Activated T-cell treated with anti-CD3 and anti-CD28 coated beads for 1 hour (primary cell): ENCODE measurements around the gene TAF3.

Experiments used
- DNase-seq: peaks from one replicate; pipeline ENCODE4 v3.0.0-alpha.2; 2020; ENCODE audit warnings: low read depth

The TAF3 gene

GRCh38 chr10:8048281-8049008 lies 230.1 kb downstream of the TAF3 start:
- DNase-seq = no peak

DNA sequence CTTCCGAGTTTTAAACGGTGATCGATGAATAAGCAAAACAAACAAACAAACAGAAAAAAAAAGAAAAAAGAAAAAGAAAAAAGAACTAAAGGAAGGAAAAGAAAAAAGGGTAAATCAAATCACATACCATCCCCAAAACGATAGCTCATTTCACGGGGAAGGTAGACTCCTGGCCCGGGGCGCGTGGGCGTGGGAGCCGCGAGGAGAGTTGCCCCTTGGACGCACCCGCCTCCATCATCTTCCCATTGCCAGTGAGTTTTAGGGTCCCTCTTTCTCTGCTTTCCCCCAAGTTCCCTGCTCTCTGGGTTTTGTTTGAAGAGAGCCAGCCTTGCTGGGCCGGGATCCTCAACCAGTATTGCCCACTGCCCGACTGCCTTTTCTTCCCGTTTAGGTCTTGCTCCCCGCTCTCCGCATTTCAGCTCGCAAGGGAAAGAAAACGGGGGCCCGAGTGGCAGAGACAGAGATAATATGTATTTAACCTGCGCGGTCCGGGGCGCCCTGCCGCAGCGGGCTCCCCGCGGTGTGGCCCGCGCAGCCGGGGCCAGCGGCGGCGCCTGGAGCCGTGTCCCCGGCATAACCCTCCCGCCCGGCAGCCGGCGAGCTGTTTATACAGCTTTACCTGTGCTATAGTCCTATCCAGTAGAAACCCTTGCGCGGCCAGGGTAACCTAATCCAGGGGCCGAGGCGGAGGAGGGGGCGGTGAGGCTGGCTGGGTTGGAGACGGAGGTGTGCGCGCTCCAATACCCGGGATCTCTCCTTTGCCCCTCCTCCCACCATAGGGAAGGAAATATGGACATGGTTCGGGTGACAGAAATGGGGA lies 230.9 kb downstream of the TAF3 start:
- DNase-seq = no peak

DNA sequence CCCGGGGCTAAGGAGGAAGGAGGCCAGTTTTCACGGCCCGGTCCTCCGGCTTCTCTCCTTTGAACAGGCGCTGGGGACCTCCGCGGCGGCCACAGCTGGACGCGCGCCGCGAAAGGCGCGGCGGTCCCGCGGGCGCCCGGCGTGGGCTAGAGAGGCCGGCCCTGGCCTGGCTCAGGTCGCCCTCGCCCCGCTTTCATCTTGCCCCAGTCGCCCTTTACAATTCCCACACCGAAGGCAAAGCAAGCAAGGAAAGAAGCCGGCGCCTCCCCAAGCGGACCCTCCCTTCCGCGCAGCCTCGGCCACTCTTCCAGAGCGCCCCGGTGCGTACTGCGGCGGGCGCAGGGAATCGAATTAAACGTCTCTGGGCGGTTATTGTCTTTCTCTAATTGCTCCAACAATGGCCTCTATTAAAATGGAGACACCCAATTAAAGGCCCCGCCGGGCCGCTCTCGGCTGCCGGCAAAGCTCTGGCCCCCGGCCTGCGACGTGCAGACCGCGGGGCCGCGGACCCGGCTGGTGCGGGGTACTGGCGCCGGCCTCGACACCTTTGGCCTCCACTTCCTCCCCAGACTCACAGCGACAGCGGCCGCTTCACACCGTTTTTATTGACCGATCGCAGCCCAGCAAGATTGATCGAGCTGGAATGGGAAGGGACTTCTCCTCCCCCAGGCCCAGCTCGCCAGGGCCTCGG lies 231.7 kb downstream of the TAF3 start:
- DNase-seq = no peak

DNA sequence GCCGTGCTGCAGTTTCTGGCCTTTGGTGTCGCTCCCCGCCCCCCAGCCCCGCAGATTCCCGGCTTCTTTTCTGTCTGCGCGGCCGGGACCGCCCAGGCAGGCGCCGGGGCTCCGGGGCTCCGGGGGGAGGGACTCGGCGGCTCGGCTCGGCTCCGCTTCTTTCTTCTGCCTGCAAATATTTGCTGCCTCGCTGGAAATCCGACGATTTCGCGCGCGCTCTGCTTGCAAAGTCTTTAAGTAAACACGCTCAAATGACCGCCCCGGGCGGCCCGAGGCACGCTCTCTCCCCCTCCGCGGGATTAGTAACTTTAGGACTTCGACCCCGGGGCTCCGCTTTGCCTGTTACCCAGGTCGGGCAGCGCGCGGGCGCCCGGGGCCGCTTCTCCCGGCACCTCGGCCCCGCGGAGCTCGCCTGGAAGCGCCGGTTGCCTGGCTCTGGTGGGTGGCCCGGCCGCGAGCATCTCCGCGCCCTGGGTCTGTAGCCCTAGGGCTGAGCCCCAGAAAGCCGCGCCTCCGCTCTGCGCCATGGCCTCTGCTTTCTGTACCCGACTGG lies 232.3 kb downstream of the TAF3 start:
- no peak for DNase-seq

- DNase-seq = no peak
Observed at GRCh38 chr10:8051109-8051821, 233.0 kb downstream of the TAF3 start.

DNA sequence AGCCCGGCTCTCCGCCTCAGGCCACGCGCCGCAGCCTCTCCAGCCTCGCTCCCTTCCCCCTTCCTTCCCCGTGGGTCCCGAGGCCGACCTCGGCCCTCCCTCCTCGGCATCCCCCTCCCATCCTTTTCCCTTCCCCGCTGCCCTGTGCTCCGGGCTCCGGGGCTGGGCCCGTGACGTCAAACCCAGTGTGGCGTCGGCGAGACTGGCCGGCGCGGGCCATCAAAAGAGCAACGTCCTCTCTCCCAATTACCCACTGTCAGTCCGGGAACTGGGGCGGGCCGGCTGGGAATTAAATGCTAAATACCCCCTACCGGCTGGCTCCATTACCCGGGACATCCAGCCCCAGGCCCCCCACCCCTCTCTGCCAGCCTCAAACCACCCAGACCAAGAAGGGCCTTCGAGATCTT lies 233.5 kb downstream of the TAF3 start:
- no peak for DNase-seq

DNA sequence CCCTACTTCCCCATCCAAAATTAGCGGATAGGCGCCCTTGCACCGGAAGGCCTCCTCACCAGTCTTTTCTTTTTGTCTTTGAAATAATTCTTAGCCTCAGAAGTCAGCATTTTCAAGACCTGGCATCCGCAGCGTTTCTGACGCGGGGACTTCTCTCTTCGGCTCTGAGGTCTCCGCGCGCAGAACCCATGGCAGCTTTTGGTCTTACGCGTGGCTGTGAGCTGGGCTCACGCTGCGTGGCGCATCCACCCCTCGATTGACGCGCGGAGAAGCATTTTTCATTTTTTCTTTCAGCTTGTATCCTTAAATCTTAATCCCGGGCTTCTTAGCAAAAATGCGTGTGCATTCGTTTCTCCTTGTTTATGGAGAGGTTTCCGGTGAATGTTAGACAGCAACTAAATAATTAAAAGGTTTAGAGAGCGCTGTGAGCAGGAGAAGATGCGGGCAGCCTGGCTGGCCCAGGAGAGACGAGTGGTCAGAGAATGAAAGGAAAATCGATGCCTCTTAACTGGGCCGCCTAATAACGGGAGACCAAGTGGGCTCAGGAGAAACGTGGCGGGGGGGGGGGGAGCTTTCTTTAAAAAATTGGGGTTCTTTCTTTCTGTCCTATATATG lies 234.1 kb downstream of the TAF3 start:
- no peak for DNase-seq

GRCh38 chr10:8052956-8053445 lies 234.7 kb downstream of the TAF3 start:
- DNase-seq = no peak

DNA sequence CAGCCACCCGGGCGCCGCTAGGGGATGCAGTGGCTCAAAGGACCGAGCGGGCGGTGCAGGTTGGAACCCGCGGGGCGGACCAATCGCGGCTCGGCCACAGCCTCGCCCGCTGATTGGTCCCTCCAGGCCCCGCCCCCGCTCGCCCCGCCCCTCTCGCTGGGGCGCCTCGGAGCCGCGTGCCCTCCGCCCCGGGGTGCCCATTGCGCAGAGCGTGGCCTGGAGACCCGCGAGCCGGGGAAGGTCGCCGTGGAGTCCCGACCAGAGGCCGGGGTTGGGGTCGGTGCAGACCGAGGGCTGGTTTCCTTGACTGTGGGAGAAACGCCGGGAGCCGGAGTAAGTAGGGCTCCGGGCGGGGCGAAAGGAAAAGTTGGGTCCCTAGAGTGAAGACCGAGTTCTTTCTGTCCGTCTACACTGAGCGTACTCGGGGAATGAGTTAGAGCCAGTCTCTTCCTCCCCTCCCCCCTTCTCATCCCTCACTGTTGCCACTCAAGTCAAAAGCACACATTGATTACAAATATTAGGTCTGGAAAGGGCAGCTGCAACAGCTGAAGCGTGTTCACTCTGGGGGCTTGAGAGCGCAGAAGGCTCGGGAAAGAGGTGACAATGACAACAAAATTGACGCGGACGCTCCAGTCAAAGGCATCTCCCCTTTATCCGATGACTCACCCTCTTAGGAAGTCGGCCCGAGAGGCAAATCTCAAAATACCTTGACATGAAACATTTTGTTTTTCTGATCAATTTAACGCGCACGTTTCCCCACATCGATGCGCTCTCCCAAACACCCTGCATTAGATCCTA lies 235.3 kb downstream of the TAF3 start:
- peak; percentile 97 for DNase-seq

DNA sequence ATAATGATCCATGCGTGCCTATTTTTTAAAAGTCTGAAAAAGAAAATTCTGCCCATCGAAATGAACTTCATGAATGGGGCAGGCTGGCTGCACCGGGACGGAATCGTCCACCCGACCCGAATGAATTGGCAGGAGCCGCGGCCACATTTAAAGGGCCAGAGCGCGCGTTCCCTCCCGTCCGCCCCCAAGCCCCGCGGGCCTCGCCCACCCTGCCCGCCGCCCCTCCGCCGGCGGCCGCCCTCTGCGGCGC lies 235.9 kb downstream of the TAF3 start:
- DNase-seq = no peak

GRCh38 chr10:8054494-8055407 lies 236.4 kb downstream of the TAF3 start, which contains the start of gene GATA3:
Gene GATA3, plus strand, starts transcription at chr10:8054688. Its CDS starts 968 bp downstream, at chr10:8055656.
- peak; percentile 76 for DNase-seq

GRCh38 chr10:8055420-8056349 lies 237.4 kb downstream of the TAF3 start:
- no peak for DNase-seq

DNA sequence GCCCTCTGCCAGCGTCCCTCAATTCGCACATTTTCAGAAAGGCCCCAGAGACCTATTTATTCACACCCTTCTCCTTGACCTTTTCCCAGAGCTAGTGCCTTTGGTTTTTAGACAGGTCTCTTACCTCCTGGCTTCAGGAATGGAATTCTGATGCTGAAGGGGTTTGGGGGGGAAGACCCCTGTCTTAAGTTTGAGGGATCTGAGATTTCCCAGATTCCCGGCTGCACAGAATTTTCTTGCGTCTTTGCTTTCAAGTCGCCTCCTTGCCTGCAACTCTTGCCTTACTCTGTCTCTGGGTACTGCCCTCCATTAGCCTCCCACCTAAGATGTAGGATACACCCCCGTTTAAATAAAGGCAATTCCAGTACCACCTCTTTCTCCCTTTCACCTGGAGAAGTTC lies 238.1 kb downstream of the TAF3 start:
- no peak for DNase-seq

DNA sequence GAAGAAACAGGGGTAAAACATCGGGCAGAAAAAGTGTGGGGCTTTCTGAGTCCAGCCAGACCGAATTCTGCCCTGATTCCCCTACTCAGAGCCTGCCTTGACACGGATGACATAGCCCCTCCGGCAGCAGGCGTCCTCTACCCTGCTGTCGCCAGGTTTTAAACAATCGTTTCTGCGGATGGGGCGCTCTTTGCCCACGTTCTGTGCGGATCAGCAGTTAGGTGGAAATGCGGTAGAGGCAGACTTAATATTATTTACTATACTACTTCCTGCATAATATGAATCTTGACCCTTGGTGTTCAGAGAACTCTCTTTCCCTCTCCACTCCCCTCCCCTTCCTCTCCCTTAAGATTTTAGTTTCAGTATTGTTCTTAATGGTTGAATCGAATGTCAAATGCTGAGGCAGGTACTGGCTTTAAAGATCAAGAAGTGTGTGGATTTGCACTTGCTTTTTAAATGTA lies 238.6 kb downstream of the TAF3 start:
- no peak for DNase-seq

GRCh38 chr10:8057636-8058273 lies 239.4 kb downstream of the TAF3 start:
- no peak for DNase-seq

DNA sequence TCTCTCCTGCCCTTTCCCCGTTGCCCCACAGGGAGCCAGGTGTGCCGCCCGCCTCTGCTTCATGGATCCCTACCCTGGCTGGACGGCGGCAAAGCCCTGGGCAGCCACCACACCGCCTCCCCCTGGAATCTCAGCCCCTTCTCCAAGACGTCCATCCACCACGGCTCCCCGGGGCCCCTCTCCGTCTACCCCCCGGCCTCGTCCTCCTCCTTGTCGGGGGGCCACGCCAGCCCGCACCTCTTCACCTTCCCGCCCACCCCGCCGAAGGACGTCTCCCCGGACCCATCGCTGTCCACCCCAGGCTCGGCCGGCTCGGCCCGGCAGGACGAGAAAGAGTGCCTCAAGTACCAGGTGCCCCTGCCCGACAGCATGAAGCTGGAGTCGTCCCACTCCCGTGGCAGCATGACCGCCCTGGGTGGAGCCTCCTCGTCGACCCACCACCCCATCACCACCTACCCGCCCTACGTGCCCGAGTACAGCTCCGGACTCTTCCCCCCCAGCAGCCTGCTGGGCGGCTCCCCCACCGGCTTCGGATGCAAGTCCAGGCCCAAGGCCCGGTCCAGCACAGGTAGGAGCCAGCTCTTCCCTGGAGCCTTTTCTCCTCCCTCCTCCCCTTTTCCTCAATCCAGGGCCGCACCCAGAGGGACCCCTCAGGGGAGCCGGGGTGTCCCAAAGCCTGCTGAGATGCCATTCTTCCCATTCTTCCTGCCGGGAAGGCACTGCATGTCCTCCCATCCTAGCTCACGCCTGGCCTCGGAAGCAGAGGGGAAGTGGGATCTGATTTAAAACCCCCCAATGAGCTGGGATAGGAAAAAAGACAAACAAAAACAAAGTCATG lies 240.2 kb downstream of the TAF3 start:
- DNase-seq = no peak
